NCI-H2196 (cell line): Measurements from ENCODE around the gene TCF4.
"Not testable (repeated sequence)": the region's sequence is repeated elsewhere in the genome, so short reads cannot be mapped to it uniquely, and the experiment has no call there.

ENCODE experiments used
- DNase-seq: peaks from one replicate; lab custom pipeline; 2025; ENCODE audit not compliant: unreplicated experiment; lab: John Stamatoyannopoulos, UW

The TCF4 gene

GRCh38 chr18:55479656-55480420, 108.2 kb downstream of the TCF4 start:
- DNase-seq: no peak

- no peak for DNase-seq
These were observed 110.0 kb downstream of the TCF4 start for GRCh38 chr18:55477860-55478581.

GRCh38 chr18:55477499-55477859, 110.5 kb downstream of the TCF4 start:
- DNase-seq: no peak

DNA sequence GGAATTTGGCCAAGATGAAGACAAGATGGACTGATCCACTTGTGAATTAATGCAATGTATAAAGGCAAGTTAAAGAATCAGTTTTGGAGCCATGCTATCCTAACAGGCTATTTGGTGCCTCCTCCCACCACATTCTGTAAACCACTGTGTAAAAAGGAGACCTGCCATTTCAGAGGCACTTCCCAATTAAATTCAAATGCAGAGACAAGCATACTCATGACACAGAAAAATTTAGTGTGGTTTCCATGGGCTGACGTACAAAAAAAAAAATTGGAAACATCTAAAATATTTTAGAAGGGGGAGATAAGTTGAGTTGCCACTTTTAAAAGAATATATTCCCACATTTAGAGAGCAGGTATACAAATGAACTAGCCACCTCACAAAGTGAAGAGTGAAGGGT, 112.1 kb downstream of the TCF4 start:
- DNase-seq: no peak

- DNase-seq: no peak
These were observed 112.5 kb downstream of the TCF4 start for GRCh38 chr18:55475467-55475866.

GRCh38 chr18:55473560-55473959, 114.4 kb downstream of the TCF4 start:
- DNase-seq: no peak

DNA sequence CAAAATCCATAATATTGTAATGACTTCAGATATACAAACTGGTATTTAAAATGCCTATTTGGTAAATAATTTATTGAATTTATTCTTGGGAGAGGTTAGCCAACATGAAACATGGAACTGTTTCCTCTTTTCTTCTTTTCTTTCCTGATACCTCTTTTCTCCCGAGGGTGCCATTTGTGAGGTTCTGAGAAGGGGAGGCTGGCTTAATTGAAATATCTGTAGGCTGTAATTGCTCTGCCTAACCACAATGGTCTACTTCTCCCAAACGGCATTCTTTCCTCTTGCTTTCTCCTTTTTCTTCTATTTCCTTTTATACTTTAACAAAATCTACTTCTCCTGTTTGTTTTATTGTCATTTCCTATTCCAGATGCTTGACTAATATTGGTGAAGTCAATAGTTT, 114.9 kb downstream of the TCF4 start:
- no peak for DNase-seq

- no peak for DNase-seq
These were observed 117.2 kb downstream of the TCF4 start for GRCh38 chr18:55470826-55471225.

DNA sequence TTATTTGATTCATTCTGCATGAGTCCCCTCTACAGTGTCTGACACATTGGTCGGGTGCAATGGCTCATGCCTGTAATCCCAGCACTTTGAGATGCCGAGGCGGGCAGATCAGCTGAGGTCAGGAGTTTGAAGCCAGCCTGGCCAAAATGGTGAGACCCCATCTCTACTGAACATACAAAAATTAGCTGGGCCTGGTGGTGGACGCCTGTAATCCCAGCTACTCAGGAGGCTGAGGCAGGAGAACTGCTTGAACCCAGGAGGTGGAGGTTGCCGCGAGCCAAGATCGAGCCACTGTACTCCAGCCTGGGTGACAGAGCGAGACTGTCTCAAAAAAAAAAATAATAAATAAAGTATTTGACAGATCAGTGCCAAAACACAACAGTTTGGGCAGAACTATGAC, 118.9 kb downstream of the TCF4 start:
- not testable (repeated sequence) for DNase-seq

- DNase-seq: no peak
These were observed 121.2 kb downstream of the TCF4 start for GRCh38 chr18:55466789-55467188.

- no peak for DNase-seq
These were observed 122.7 kb downstream of the TCF4 start for GRCh38 chr18:55465313-55465712.

DNA sequence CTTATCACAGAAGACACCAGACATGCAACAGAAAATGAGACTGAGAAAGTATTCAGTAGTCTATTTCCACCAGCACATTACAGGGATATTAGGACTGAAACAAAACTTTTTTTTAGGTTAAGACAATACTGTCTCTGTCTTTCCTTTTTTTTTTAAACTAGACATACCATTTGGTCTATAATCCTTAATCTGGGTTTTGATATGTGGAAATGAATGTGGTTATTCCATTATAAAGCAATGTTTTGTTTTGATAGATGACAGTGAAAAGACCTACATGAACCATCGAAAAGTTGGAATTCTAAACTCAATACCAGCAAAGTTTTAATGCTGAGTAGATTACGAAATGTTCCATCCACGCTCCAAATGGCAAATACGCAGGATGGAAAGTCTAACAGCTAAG, 123.4 kb downstream of the TCF4 start:
- DNase-seq: no peak

DNA sequence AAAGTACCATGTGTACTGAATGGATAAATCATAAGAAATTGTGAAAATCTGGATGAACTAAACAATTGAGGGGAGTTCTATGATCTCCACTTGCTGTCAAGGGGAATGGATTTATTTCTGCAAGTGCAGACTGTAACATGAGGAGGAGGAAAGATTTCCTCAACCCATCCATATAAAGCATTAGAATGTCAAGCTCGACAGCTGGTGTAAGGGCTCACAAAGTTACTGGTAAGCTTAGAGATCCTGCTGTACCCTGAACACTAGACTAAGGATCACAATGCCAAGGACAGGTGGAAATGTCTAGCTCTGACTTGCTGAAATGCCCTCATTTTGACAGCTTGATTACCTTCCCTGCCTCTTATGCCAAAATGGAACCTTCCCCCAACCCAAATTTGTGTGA, 125.3 kb downstream of the TCF4 start:
- DNase-seq: no peak

DNA sequence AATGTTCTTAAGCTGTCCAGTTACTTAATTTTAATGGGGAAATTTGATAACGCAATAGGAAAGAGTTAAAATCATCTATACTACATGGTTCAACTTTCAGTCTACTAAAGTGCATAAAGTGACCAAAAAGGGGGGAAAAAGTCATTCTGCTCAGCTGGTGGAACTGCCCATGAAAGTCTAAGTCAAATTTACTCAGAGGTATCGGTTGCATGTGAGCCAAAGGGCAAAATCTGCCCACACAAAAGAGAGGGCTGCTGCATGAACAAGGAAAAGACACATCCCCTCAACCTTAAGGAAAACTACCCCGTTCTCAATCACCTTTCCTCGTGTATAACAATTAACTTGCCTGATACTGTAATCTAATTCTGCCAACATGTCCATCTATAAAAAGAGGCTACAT, 126.1 kb downstream of the TCF4 start:
- DNase-seq: no peak

DNA sequence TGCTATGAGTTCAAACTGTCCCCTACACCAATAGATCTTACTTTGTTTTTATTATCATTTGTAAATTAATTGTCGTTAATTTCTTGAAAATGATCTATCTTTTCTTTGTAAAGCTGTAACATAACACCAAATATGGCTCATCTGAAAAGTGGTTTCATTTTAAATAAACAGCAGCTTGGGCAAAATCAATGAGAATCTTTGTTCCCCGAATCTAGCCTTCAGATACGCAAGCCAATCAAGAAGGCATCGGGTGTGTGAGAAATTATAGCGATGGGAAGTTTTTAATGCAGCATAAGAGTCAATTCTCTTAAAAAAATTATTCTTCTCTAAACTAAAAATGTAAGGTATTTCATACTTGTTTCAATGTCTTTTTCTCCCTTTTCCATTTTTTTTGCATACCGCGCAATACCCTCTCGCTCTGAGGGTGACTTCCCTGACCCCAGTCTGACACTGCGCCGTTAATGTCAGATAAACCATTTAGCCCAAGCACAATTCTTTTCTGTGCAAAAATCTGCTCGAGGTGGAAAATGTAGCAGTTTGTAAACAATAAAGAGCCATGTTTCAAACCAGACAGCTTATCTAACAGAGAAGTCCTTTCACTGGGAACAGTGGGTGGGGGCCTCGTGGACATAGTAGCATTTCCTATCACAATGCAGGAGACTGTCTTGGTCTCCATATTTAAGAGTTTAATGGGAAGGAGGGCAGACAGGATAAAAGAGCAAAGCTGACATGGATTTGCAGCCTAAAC, 129.4 kb downstream of the TCF4 start:
- DNase-seq: no peak

DNA sequence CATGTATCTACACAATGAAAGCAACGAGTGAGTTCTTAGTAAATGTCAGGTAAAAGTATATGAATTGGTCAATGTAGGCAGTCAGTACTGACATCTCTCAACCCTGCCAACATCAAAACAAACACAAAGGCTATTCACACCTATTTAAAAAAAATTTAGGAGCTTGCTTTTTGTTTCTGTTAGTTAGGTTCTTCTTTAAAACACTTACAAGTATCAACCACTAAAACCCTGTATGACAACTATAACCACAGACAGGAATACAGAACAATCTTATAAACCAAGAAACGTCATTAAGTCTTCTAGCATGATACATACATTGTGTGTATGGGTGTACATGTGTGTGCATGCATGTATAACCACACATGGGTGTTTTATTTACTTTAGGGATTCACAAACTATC, 131.0 kb downstream of the TCF4 start:
- DNase-seq: no peak

DNA sequence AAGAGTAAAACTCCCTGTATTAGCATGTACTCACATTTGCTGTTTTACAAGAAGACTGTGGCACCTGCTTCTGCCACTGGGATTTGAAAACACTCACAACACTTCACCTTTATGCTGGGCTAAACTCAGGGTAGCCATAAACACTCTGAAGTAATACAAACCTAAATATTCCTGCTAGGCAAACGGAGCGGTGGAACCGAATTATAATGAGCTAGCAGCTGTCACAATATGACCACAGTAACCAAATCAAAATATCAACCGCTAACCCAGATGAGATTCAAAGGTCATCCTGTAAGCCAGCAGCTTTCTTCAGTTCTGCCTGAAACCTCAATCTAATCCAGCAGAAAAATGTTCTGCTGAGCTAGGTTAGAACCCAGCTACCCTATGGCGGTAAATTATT, 132.1 kb downstream of the TCF4 start:
- no peak for DNase-seq

DNA sequence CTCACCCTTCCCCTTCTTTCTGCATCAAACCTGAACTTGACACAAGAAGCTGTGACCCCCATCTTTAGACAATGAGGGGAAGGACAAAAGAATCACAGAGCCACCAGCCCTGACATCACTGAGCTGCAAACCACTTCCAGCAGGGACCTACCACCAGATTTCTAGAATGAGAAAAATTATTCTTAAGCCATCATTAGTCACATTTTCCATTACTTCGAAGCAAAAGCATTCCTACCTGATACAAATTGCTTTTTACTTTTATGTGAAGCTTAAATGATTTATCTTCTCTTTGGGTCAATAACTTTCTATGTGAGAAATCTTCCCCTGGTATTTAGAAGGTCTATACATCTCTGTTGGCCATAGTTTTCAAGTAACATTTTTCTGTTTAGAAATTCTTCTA, 134.8 kb downstream of the TCF4 start:
- no peak for DNase-seq

- no peak for DNase-seq
These were observed 135.8 kb downstream of the TCF4 start for GRCh38 chr18:55452123-55452611.

DNA sequence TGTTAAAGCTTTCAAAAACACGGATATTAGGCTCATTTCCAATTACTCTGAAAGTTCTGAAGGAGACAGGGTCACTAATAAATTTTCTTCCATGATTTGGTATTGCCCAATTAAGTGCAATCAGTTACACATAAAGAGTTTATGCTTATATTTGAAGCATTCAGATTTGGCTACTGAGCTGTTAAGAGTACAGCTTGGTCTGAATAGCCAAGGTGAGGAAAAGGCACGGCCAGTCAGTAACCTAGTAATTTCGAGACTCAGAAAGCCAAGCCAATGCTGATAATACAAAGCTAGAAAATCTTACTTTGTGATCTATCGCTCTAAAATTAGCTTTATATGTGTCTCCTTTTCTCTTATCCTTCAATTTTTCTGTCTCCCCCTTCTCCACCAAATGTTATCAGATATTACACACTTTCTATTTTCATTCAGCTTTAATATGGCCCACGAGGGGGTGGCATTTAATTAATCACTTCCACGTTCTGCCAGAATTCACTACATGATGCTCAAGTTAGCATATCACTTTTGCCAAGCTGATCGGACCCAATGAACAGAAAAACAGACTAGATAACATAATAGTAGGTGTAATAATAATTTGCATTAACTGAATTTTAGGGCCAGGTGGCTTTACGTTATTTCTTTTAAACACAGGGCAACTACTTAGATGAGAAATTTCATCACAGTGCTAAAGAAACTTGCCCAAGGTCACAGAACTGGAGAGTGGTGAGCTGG, 138.4 kb downstream of the TCF4 start:
- DNase-seq: no peak

- DNase-seq: no peak
These were observed 139.6 kb downstream of the TCF4 start for GRCh38 chr18:55448420-55448819.
